Parathyroid adenoma (tissue), 2 donors: ENCODE data around the gene GSDME.

Source experiments
- H2AFZ ChIP-seq: fragments of 300-600 bp; sonication (generic); one replicate; pipeline ENCODE4 v1.7.0; 2017; ENCODE audit warnings: antibody characterized with exemption, mild to moderate bottlenecking
- H3K27ac ChIP-seq: fragments of 300-600 bp; sonication (generic); one replicate; pipeline ENCODE4 v1.7.0; 2017
- H3K27me3 ChIP-seq: fragments of 300-600 bp; sonication (generic); one replicate; pipeline ENCODE4 v1.7.0; 2017; ENCODE audit warnings: low read length; ENCODE audit not compliant: control insufficient read depth, insufficient read depth
- H3K36me3 ChIP-seq: fragments of 300-600 bp; sonication (generic); one replicate; pipeline ENCODE4 v1.7.0; 2017; ENCODE audit warnings: low read length; ENCODE audit not compliant: control insufficient read depth, insufficient read depth
- H3K4me1 ChIP-seq: fragments of 300-600 bp; sonication (generic); one replicate; pipeline ENCODE4 v1.7.0; 2017; ENCODE audit warnings: control low read depth
- H3K4me2 ChIP-seq: fragments of 300-600 bp; sonication (generic); one replicate; pipeline ENCODE4 v1.7.0; 2017; ENCODE audit warnings: low read length
- H3K4me3 ChIP-seq: fragments of 300-600 bp; sonication (generic); one replicate; pipeline ENCODE4 v1.7.0; 2017; ENCODE audit warnings: low read depth, low read length
- H3K79me2 ChIP-seq: fragments of 300-600 bp; sonication (generic); one replicate; pipeline ENCODE4 v1.7.0; 2017; ENCODE audit warnings: control low read depth
- H3K9ac ChIP-seq: fragments of 300-600 bp; sonication (generic); one replicate; pipeline ENCODE4 v1.7.0; 2017; ENCODE audit warnings: mild to moderate bottlenecking
- H3K9me3 ChIP-seq: fragments of 300-600 bp; sonication (generic); one replicate; pipeline ENCODE4 v1.7.0; 2017; ENCODE audit warnings: low read length; ENCODE audit not compliant: control insufficient read depth
- TF ChIP-seq, protein P1 (sequence below): fragments of 300-600 bp; sonication (generic); IDR thresholded peaks from one replicate; pipeline ENCODE4 v1.7.0; 2017; ENCODE audit warnings: antibody characterized with exemption, mild to moderate bottlenecking
- donor health status: primary hyperparathyroidism.

Gene GSDME

DNA sequence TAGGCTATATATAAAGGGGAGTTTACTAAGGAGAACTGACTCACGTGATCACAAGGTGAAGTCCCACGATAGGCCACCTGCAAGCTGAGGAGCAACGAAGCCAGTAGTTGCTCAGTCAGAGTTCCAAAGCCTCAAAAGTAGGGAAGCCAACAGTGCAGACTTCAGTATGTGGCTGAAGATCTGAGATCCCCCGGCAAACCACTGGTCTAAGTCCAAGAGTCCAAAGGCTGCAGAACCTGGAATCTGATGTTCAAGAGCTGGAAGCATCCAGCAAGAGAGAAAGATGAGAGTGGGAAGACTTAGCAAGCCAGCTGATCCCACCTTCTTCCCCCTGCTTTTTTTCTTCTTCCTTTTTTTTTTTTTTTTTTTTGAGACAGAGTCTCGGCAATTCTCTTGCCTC lies 27.0 kb upstream of the GSDME start:
- no peaks in the 10 kb centered on the region for H3K9me3 ChIP-seq
- no peak overlapping the region for H3K27ac ChIP-seq
- H3K27me3 ChIP-seq, result no peaks in the 10 kb centered on the region
- no peaks in the 10 kb centered on the region for H3K4me1 ChIP-seq
- no peak overlapping the region for H3K9ac ChIP-seq
- H3K36me3 ChIP-seq, result no peaks in the 10 kb centered on the region
- H3K4me2 ChIP-seq, result no peak overlapping the region
- no peak overlapping the region for H2AFZ ChIP-seq
- TF ChIP-seq, protein P1, sequence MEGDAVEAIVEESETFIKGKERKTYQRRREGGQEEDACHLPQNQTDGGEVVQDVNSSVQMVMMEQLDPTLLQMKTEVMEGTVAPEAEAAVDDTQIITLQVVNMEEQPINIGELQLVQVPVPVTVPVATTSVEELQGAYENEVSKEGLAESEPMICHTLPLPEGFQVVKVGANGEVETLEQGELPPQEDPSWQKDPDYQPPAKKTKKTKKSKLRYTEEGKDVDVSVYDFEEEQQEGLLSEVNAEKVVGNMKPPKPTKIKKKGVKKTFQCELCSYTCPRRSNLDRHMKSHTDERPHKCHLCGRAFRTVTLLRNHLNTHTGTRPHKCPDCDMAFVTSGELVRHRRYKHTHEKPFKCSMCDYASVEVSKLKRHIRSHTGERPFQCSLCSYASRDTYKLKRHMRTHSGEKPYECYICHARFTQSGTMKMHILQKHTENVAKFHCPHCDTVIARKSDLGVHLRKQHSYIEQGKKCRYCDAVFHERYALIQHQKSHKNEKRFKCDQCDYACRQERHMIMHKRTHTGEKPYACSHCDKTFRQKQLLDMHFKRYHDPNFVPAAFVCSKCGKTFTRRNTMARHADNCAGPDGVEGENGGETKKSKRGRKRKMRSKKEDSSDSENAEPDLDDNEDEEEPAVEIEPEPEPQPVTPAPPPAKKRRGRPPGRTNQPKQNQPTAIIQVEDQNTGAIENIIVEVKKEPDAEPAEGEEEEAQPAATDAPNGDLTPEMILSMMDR, result no peak
- no peak overlapping the region for H3K4me3 ChIP-seq
- H3K79me2 ChIP-seq, result no peaks in the 10 kb centered on the region

DNA sequence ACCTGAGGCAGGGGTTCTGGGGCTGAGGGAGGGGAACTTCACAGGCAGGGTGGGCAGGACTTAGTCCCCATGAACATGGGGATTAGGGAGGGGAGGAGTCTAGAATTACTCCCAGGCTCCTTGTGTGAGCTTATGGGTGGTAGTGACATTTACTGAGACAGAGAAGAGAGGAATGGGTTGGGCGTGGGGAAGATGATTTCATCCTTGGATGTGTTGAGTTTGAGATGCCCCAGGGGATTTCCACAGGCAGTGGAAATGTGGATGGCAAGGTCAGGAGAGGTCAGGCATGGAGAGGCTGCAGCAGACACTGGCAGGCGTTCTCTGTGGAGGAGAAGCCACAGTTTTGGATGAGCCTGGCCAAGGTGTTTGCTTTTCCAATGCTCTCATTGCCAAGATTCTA lies 26.4 kb upstream of the GSDME start:
- Histone ChIP-seq H3K4me1 (no peaks in the 10 kb centered on the region), H3K27ac (no peak overlapping the region), H3K4me2 (no peak overlapping the region), H3K4me3 (no peak overlapping the region), H3K27me3 (no peaks in the 10 kb centered on the region), H3K36me3 (no peaks in the 10 kb centered on the region), H3K9me3 (no peaks in the 10 kb centered on the region), H2AFZ (no peak overlapping the region), H3K9ac (no peak overlapping the region), H3K79me2 (no peaks in the 10 kb centered on the region)
- TF ChIP-seq, protein P1, result no peak

DNA sequence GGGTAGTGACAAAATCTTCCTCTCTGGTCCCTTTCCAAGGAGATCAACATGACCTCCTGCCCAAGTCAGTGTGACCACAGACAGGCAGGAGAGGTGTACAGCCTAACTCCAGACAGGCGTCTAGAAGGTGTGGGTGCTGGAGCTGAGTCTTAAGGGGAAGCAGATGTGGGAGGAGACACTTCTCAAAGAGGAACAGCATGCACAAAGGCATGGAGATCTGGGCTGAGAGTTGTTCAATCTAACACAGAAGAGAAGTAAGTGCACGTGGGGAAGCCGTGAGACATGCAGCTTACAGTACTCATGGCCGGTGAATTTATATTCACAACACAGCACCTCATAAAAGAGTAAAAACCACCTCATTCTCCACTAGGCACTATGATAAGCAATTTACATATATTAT lies 23.8 kb upstream of the GSDME start:
- no peak overlapping the region for H3K27ac ChIP-seq
- H3K27me3 ChIP-seq, result no peaks in the 10 kb centered on the region
- no peaks in the 10 kb centered on the region for H3K36me3 ChIP-seq
- TF ChIP-seq, protein P1, result no peak
- no peaks in the 10 kb centered on the region for H3K4me1 ChIP-seq
- no peak overlapping the region for H2AFZ ChIP-seq
- H3K79me2 ChIP-seq, result no peaks in the 10 kb centered on the region
- no peak overlapping the region for H3K9ac ChIP-seq
- H3K4me3 ChIP-seq, result no peak overlapping the region
- no peaks in the 10 kb centered on the region for H3K9me3 ChIP-seq
- no peak overlapping the region for H3K4me2 ChIP-seq

DNA sequence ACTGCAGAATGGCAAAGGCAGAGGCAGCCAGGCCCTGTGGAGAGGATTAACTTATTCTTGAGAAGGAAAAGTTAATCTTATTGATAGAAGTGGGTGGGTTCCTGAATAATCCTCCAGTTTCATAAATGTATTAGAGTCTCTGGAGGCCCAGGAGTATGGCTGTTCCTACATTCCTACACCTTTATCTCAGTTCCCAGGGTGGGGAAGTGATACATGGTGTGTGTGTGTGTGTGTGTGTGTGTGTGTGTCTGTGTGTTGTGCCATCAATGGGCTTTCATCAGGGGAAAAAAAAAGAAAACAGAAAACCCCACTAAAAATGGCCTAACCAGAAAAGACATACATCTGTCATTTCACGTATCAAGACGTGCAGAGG lies 22.0 kb upstream of the GSDME start:
- Histone ChIP-seq H3K4me3 (no peak overlapping the region), H3K36me3 (no peaks in the 10 kb centered on the region), H3K27ac (no peak overlapping the region), H3K4me2 (no peak overlapping the region), H3K9ac (no peak overlapping the region), H3K9me3 (no peaks in the 10 kb centered on the region), H2AFZ (no peak overlapping the region), H3K27me3 (no peaks in the 10 kb centered on the region), H3K4me1 (no peaks in the 10 kb centered on the region), H3K79me2 (no peaks in the 10 kb centered on the region)
- TF ChIP-seq, protein P1, result no peak

DNA sequence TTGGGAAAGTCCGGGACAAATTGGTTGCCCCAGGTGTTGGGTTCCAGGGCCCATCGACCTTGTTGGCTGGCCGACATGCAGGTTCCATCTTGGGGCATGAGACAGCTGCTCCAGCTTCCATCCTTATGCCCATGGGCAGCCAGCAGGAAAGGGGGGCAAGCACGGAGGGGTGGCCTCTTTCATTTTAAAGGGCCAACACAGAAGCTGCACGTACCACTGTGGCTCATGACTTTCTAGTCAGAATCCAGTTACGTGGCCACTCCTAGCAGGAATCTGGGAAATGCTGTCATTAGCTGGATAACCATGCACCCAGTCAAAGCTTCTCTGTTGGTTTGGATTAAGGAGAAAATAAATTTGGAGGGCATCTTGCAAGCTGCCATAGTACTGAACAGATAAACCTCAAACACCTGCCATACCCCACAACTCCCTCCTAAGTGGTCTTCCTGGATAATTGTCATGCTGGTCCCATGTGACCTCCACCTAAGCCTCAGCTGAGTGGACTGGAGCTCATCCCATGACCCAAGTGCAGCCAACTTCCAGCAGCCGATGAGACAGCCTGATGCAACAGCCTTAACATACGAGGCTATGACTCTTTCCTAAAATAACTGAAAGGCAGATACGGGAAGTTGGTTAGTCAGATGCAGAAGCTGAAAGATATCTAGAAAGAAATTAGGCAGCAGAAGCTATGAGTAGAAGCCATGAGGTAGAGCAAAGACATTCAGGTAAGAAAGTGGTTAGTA lies 21.4 kb upstream of the GSDME start:
- no peaks in the 10 kb centered on the region for H3K27me3 ChIP-seq
- TF ChIP-seq, protein P1, result no peak
- H3K9me3 ChIP-seq, result no peaks in the 10 kb centered on the region
- H3K9ac ChIP-seq, result no peak overlapping the region
- no peaks in the 10 kb centered on the region for H3K79me2 ChIP-seq
- H3K4me3 ChIP-seq, result no peak overlapping the region
- H3K27ac ChIP-seq, result no peak overlapping the region
- H3K36me3 ChIP-seq, result no peaks in the 10 kb centered on the region
- no peak overlapping the region for H2AFZ ChIP-seq
- H3K4me1 ChIP-seq, result no peaks in the 10 kb centered on the region
- no peak overlapping the region for H3K4me2 ChIP-seq
